BLaER1 treated with 17β-estradiol and CSF1 and Interleukin-3, amounts not matched to agents 10 nM and 100 nM (cell line): ENCODE data around the gene POLN.
"Not testable (repeated sequence)": the region's sequence is repeated elsewhere in the genome, so short reads cannot be mapped to it uniquely, and the experiment has no call there.

Source experiments
- H3K27ac ChIP-seq, 11 experiments: shearing (Covaris generic); formaldehyde crosslinking; 2 replicates each; pipeline ENCODE4 v1.8.1; 2022
- H3K27me3 ChIP-seq, 11 experiments: shearing (Covaris generic); formaldehyde crosslinking; 2 replicates each; pipeline ENCODE4 v1.8.1; 2022
- H3K36me3 ChIP-seq, 11 experiments: shearing (Covaris generic); formaldehyde crosslinking; 2 replicates each; pipeline ENCODE4 v1.8.1; 2022
- H3K4me1 ChIP-seq, 10 experiments: shearing (Covaris generic); formaldehyde crosslinking; 2 replicates each; pipeline ENCODE4 v1.8.1; 2022
- H3K4me2 ChIP-seq, 11 experiments: shearing (Covaris generic); formaldehyde crosslinking; 2 replicates each; pipeline ENCODE4 v1.8.1; 2022
- H3K4me3 ChIP-seq, 10 experiments: shearing (Covaris generic); formaldehyde crosslinking; 2 replicates each; pipeline ENCODE4 v1.8.1; 2022
- H3K9ac ChIP-seq, 11 experiments: shearing (Covaris generic); formaldehyde crosslinking; 2 replicates each; pipeline ENCODE4 v1.8.1; 2022
- H3K9me3 ChIP-seq, 11 experiments: shearing (Covaris generic); formaldehyde crosslinking; replicated peaks in 1 of 11; 2 replicates each; pipeline ENCODE4 v1.8.1; 2022
- H4K20me1 ChIP-seq, 11 experiments: shearing (Covaris generic); formaldehyde crosslinking; 2 replicates each; pipeline ENCODE4 v1.8.1; 2022
- Cebpa-rat ChIP-seq, 11 experiments: shearing (Covaris generic); IDR thresholded peaks; 2 replicates each; pipeline ENCODE4 v1.8.1; 2022

The POLN gene

GRCh38 chr4:2226261-2226660, 15.7 kb downstream of the POLN start:
- TF ChIP-seq Cebpa-rat (IDR thresholded peaks at IDR 0.05), result no peak

GRCh38 chr4:2222838-2223237, 19.1 kb downstream of the POLN start:
- Histone ChIP-seq H3K27ac (no peak overlapping the region), H3K9me3 (no peaks in the 10 kb centered on the region), H3K4me3 (no peak overlapping the region), H3K4me2 (no peak overlapping the region), H3K4me1 (no peaks in the 10 kb centered on the region), H3K36me3 (peaks cover 19 to 47% (median 32%) of the 10 kb centered on the region in 11 experiments; a peak in 21 of 22 replicates), H3K9ac (no peak overlapping the region), H4K20me1 (peaks cover 0 to 19% (median 0%) of the 10 kb centered on the region in 11 experiments; a peak in 8 of 22 replicates), H3K27me3 (no peaks in the 10 kb centered on the region)
- TF ChIP-seq Cebpa-rat (IDR thresholded peaks at IDR 0.05), result no peak

More at GRCh38 chr4:2226261-2226660, 15.7 kb downstream of the POLN start:
- H3K9me3 ChIP-seq, result no peaks in the 10 kb centered on the region
- no peak overlapping the region; a peak in 1 of 22 replicates for H3K9ac ChIP-seq
- no peak overlapping the region for H3K27ac ChIP-seq
- H3K36me3 ChIP-seq, result peaks cover 36 to 75% (median 55%) of the 10 kb centered on the region in 11 experiments
- H3K4me2 ChIP-seq, result no peak overlapping the region
- H3K27me3 ChIP-seq, result no peaks in the 10 kb centered on the region
- no peaks in the 10 kb centered on the region for H3K4me1 ChIP-seq
- H3K4me3 ChIP-seq, result no peak overlapping the region
- H4K20me1 ChIP-seq, result peaks cover 0 to 7% (median 0%) of the 10 kb centered on the region in 11 experiments; a peak in 5 of 22 replicates

GRCh38 chr4:2221378-2221777, 20.5 kb downstream of the POLN start:
- H3K27ac ChIP-seq, H3K27me3 ChIP-seq, H3K4me3 ChIP-seq, H3K9me3 ChIP-seq, H3K4me2 ChIP-seq, H3K9ac ChIP-seq, H3K4me1 ChIP-seq: not testable (repeated sequence)
- Histone ChIP-seq H4K20me1 (peaks cover 0 to 19% (median 0%) of the 10 kb centered on the region in 11 experiments; a peak in 7 of 22 replicates), H3K36me3 (peaks cover 11 to 33% (median 23%) of the 10 kb centered on the region in 11 experiments; a peak in 21 of 22 replicates)

GRCh38 chr4:2220016-2220630, 21.8 kb downstream of the POLN start:
- Histone ChIP-seq H3K9ac (no peak overlapping the region), H3K27ac (no peak overlapping the region), H3K4me2 (no peak overlapping the region), H4K20me1 (peaks cover 0 to 19% (median 0%) of the 10 kb centered on the region in 11 experiments; a peak in 6 of 22 replicates), H3K36me3 (peaks cover 11 to 21% (median 15%) of the 10 kb centered on the region in 11 experiments; a peak in 21 of 22 replicates), H3K9me3 (no peaks in the 10 kb centered on the region), H3K27me3 (no peaks in the 10 kb centered on the region), H3K4me3 (no peak overlapping the region), H3K4me1 (no peaks in the 10 kb centered on the region)
- no peak for TF ChIP-seq Cebpa-rat (IDR thresholded peaks at IDR 0.05)

GRCh38 chr4:2219233-2219760, 22.6 kb downstream of the POLN start:
- H3K4me2 ChIP-seq, result no peak overlapping the region
- peaks cover 11 to 21% (median 15%) of the 10 kb centered on the region in 11 experiments; a peak in 21 of 22 replicates for H3K36me3 ChIP-seq
- H3K9ac ChIP-seq, result no peak overlapping the region
- H3K27ac ChIP-seq, result no peak overlapping the region
- H3K4me3 ChIP-seq, result no peak overlapping the region
- no peaks in the 10 kb centered on the region for H3K27me3 ChIP-seq
- H4K20me1 ChIP-seq, result peaks cover 0 to 19% (median 0%) of the 10 kb centered on the region in 11 experiments; a peak in 6 of 22 replicates
- no peaks in the 10 kb centered on the region for H3K9me3 ChIP-seq
- no peak for TF ChIP-seq Cebpa-rat (IDR thresholded peaks at IDR 0.05)
- peaks cover 0 to 4% (median 0%) of the 10 kb centered on the region in 10 experiments; a peak in 2 of 20 replicates for H3K4me1 ChIP-seq

GRCh38 chr4:2218436-2218835, 23.5 kb downstream of the POLN start:
- no peak for TF ChIP-seq Cebpa-rat (IDR thresholded peaks at IDR 0.05)
- Histone ChIP-seq H3K4me1 (peaks cover 0 to 9% (median 0%) of the 10 kb centered on the region in 10 experiments; a peak in 2 of 20 replicates), H3K4me3 (no peak overlapping the region), H3K27ac (no peak overlapping the region), H3K9me3 (no peaks in the 10 kb centered on the region), H4K20me1 (peaks cover 0 to 19% (median 0%) of the 10 kb centered on the region in 11 experiments; a peak in 6 of 22 replicates), H3K4me2 (no peak overlapping the region), H3K36me3 (peaks cover 7 to 18% (median 10%) of the 10 kb centered on the region in 11 experiments; a peak in 21 of 22 replicates), H3K9ac (no peak overlapping the region), H3K27me3 (no peaks in the 10 kb centered on the region)

- no peak overlapping the region for H3K9ac ChIP-seq
- peaks cover 0 to 9% (median 0%) of the 10 kb centered on the region in 10 experiments; a peak in 2 of 20 replicates for H3K4me1 ChIP-seq
- no peak for TF ChIP-seq Cebpa-rat (IDR thresholded peaks at IDR 0.05)
- H3K9me3 ChIP-seq, result no peaks in the 10 kb centered on the region
- no peak overlapping the region for H3K4me2 ChIP-seq
- H3K4me3 ChIP-seq, result no peak overlapping the region
- H3K36me3 ChIP-seq, result peaks cover under 1 to 10% (median 3%) of the 10 kb centered on the region in 11 experiments; a peak in 15 of 22 replicates
- H3K27ac ChIP-seq, result no peak overlapping the region
- H3K27me3 ChIP-seq, result no peaks in the 10 kb centered on the region
- peaks cover 0 to 19% (median 0%) of the 10 kb centered on the region in 11 experiments; a peak in 5 of 22 replicates for H4K20me1 ChIP-seq
Observed at GRCh38 chr4:2217726-2218125, 24.2 kb downstream of the POLN start.

- peaks cover 0 to 9% (median 0%) of the 10 kb centered on the region in 10 experiments; a peak in 2 of 20 replicates for H3K4me1 ChIP-seq
- no peaks in the 10 kb centered on the region for H3K9me3 ChIP-seq
- H3K4me2 ChIP-seq, result no peak overlapping the region
- 0 out of 22 replicates have a peak, but pooled peaks cover 0 to under 1% (median 0%) of the 10 kb centered on the region in 11 experiments for H3K36me3 ChIP-seq
- H3K27ac ChIP-seq, result no peak overlapping the region
- H3K9ac ChIP-seq, result no peak overlapping the region
- no peak for TF ChIP-seq Cebpa-rat (IDR thresholded peaks at IDR 0.05)
- H4K20me1 ChIP-seq, result no peaks in the 10 kb centered on the region
- no peaks in the 10 kb centered on the region for H3K27me3 ChIP-seq
- H3K4me3 ChIP-seq, result no peak overlapping the region
Observed at GRCh38 chr4:2212831-2213230, 29.1 kb downstream of the POLN start.

- H3K4me2 ChIP-seq, H3K9ac ChIP-seq, H3K9me3 ChIP-seq, H3K4me3 ChIP-seq, H3K27me3 ChIP-seq, H3K27ac ChIP-seq, H4K20me1 ChIP-seq, H3K4me1 ChIP-seq: not testable (repeated sequence)
- H3K36me3 ChIP-seq, result peaks cover 0 to 12% (median 5%) of the 10 kb centered on the region in 11 experiments; a peak in 10 of 22 replicates
Observed at GRCh38 chr4:2202789-2203188, 39.1 kb downstream of the POLN start.
